Neural progenitor cell (in vitro differentiated cells): ENCODE results near the gene NR2C2AP. TPM values are rescaled to one million over a fixed set of nuclear protein-coding genes. Genes with fewer than 3 reads are reported as not detected.

Experiments
- DNase-seq: peaks from one replicate; pipeline ENCODE4 v3.0.0-alpha.2; 2016; ENCODE audit warnings: low spot score
- H2AFZ ChIP-seq: fragments of 200-600 bp; sonication (generic); replicated peaks from 2 replicates; pipeline ENCODE4 v1.6.1; 2016; ENCODE audit warnings: antibody characterized with exemption
- H3F3A ChIP-seq: fragments of 200-600 bp; sonication (generic); 2 replicates; pipeline ENCODE4 v1.6.1; 2016; ENCODE audit warnings: antibody characterized with exemption, low read depth
- H3K27ac ChIP-seq: fragments of 200-600 bp; sonication (generic); 2 replicates; pipeline ENCODE4 v1.5.1; 2016; ENCODE audit warnings: mild to moderate bottlenecking
- H3K27me3 ChIP-seq: fragments of 200-600 bp; sonication (generic); 2 replicates; pipeline ENCODE4 v1.6.1; 2016; ENCODE audit warnings: mild to moderate bottlenecking, moderate library complexity
- H3K36me3 ChIP-seq: fragments of 200-600 bp; sonication (generic); 2 replicates; pipeline ENCODE4 v1.5.1; 2016
- H3K4me1 ChIP-seq: fragments of 200-600 bp; sonication (generic); 2 replicates; pipeline ENCODE4 v1.6.1; 2016; ENCODE audit warnings: mixed run types
- H3K4me2 ChIP-seq: fragments of 200-600 bp; sonication (generic); 2 replicates; pipeline ENCODE4 v1.6.1; 2016
- H3K4me3 ChIP-seq: fragments of 200-600 bp; sonication (generic); 2 replicates; pipeline ENCODE4 v1.5.1; 2016
- H3K79me2 ChIP-seq: fragments of 200-600 bp; sonication (generic); 2 replicates; pipeline ENCODE4 v1.6.1; 2016; ENCODE audit warnings: low read depth
- H3K9ac ChIP-seq: fragments of 200-600 bp; sonication (generic); 2 replicates; pipeline ENCODE4 v1.6.1; 2016
- H3K9me3 ChIP-seq: fragments of 200-600 bp; sonication (generic); 2 replicates; pipeline ENCODE4 v1.5.1; 2016; ENCODE audit warnings: low read depth
- H4K20me1 ChIP-seq: fragments of 200-600 bp; sonication (generic); 2 replicates; pipeline ENCODE4 v1.6.1; 2016; ENCODE audit warnings: low read depth
- H3K27ac Mint-ChIP-seq: 3 replicates; pipeline ENCODE4 v1.8.0; 2021; ENCODE audit warnings: mixed read lengths
- H3K27me3 Mint-ChIP-seq: 2 replicates; pipeline ENCODE4 v1.8.0; 2022; ENCODE audit warnings: low read depth, mild to moderate bottlenecking, inconsistent platforms, moderate library complexity, mixed read lengths; ENCODE audit not compliant: insufficient read depth
- H3K36me3 Mint-ChIP-seq: 3 replicates; pipeline ENCODE4 v1.8.0; 2021; ENCODE audit warnings: mixed read lengths
- H3K4me1 Mint-ChIP-seq: 3 replicates; pipeline ENCODE4 v1.8.0; 2021; ENCODE audit warnings: mixed read lengths
- H3K4me3 Mint-ChIP-seq: 3 replicates; pipeline ENCODE4 v1.8.0; 2021; ENCODE audit warnings: mild to moderate bottlenecking, moderate library complexity, mixed read lengths
- H3K9me3 Mint-ChIP-seq: 3 replicates; pipeline ENCODE4 v1.8.0; 2020; ENCODE audit warnings: mixed read lengths
- CTCF ChIP-seq: fragments of 200-600 bp; sonication (generic); IDR thresholded peaks from 2 replicates; pipeline ENCODE4 v1.5.1; 2017; ENCODE audit warnings: antibody characterized with exemption, mild to moderate bottlenecking
- EZH2 ChIP-seq: fragments of 200-600 bp; sonication (generic); IDR thresholded peaks from 2 replicates; pipeline ENCODE4 v1.6.1; 2017; ENCODE audit warnings: antibody characterized with exemption, mild to moderate bottlenecking, moderate library complexity
- EZH2phosphoT487 ChIP-seq: fragments of 200-600 bp; sonication (generic); IDR thresholded peaks from 2 replicates; pipeline ENCODE4 v1.6.1; 2017; ENCODE audit warnings: antibody characterized with exemption
- total RNA-seq: library from RNA; depleted of rRNA; stranded (reverse); fragments of >200 nt; gene quantifications from 2 replicates; pipeline ENCODE4 v1.2.3, GENCODE V29; 2015; ENCODE audit warnings: low replicate concordance

NR2C2AP gene
- total RNA-seq, 1 donor from 2014 or later: 7.6 TPM

GRCh38 chr19:19217099-19217498, 13.9 kb upstream of the NR2C2AP start:
- no peaks in the 10 kb centered on the region for H3K9me3 ChIP-seq
- no peaks in the 10 kb centered on the region for H3K4me1 ChIP-seq
- no peak overlapping the region for H2AFZ ChIP-seq
- H3K4me1 Mint-ChIP-seq: peaks cover 16% of the 10 kb centered on the region
- H3K36me3 Mint-ChIP-seq: no peaks in the 10 kb centered on the region
- H3K27me3 ChIP-seq: peaks cover 28% of the 10 kb centered on the region
- H3K36me3 ChIP-seq: no peaks in the 10 kb centered on the region
- no peaks in the 10 kb centered on the region for H3K9me3 Mint-ChIP-seq
- no peak overlapping the region for H3K4me3 ChIP-seq
- TF ChIP-seq EZH2phosphoT487 (no peak), EZH2 (no peak), CTCF (peak; percentile 18)
- no peaks in the 10 kb centered on the region for H3K79me2 ChIP-seq
- no peak overlapping the region for H3K4me3 Mint-ChIP-seq
- peaks cover 31% of the 10 kb centered on the region for H4K20me1 ChIP-seq
- no peaks in the 10 kb centered on the region for H3F3A ChIP-seq
- H3K27ac ChIP-seq: no peak overlapping the region
- no peak overlapping the region for H3K4me2 ChIP-seq
- H3K27ac Mint-ChIP-seq: no peak overlapping the region
- peaks cover 30% of the 10 kb centered on the region for H3K27me3 Mint-ChIP-seq
- H3K9ac ChIP-seq: no peak overlapping the region
- DNase-seq: no peak

GRCh38 chr19:19215792-19216191, 12.6 kb upstream of the NR2C2AP start:
- Histone ChIP-seq H3K9ac (no peak overlapping the region), H4K20me1 (peaks cover 31% of the 10 kb centered on the region), H3K9me3 (no peaks in the 10 kb centered on the region), H2AFZ (no peak overlapping the region), H3K27me3 (peaks cover 41% of the 10 kb centered on the region), H3K36me3 (no peaks in the 10 kb centered on the region), H3K4me2 (no peak overlapping the region), H3K79me2 (no peaks in the 10 kb centered on the region), H3K27ac (no peak overlapping the region), H3F3A (peaks cover 6% of the 10 kb centered on the region), H3K4me3 (no peak overlapping the region), H3K4me1 (no peaks in the 10 kb centered on the region)
- Mint-ChIP-seq H3K4me3 (no peak overlapping the region), H3K27me3 (peaks cover 37% of the 10 kb centered on the region), H3K4me1 (peaks cover 16% of the 10 kb centered on the region), H3K36me3 (no peaks in the 10 kb centered on the region), H3K27ac (no peak overlapping the region), H3K9me3 (no peaks in the 10 kb centered on the region)
- no peak for TF ChIP-seq EZH2
- no peak for TF ChIP-seq CTCF
- TF ChIP-seq EZH2phosphoT487: no peak
- no peak for DNase-seq

- Histone ChIP-seq H3K4me2 (no peak overlapping the region), H3K27me3 (peaks cover 50% of the 10 kb centered on the region), H3K36me3 (no peaks in the 10 kb centered on the region), H3K9me3 (no peaks in the 10 kb centered on the region), H3K9ac (no peak overlapping the region), H4K20me1 (peaks cover 31% of the 10 kb centered on the region), H2AFZ (no peak overlapping the region), H3K27ac (no peak overlapping the region), H3K4me3 (no peak overlapping the region), H3F3A (peaks cover 6% of the 10 kb centered on the region), H3K4me1 (no peaks in the 10 kb centered on the region), H3K79me2 (no peaks in the 10 kb centered on the region)
- Mint-ChIP-seq H3K4me1 (peaks cover 18% of the 10 kb centered on the region), H3K27ac (no peak overlapping the region), H3K9me3 (no peaks in the 10 kb centered on the region), H3K36me3 (no peaks in the 10 kb centered on the region), H3K27me3 (peaks cover 44% of the 10 kb centered on the region), H3K4me3 (peak overlapping the region; percentile 69)
- DNase-seq: peak; percentile 87
- TF ChIP-seq EZH2phosphoT487: no peak
- no peak for TF ChIP-seq EZH2
- TF ChIP-seq CTCF: no peak
These were observed 11.7 kb upstream of the NR2C2AP start for GRCh38 chr19:19214892-19215291.

GRCh38 chr19:19214159-19214490, 10.9 kb upstream of the NR2C2AP start:
- peak; percentile 42 for DNase-seq
- no peak overlapping the region for H3K4me2 ChIP-seq
- H3K4me1 Mint-ChIP-seq: peaks cover 18% of the 10 kb centered on the region
- H4K20me1 ChIP-seq: peaks cover 31% of the 10 kb centered on the region
- H3K4me3 ChIP-seq: no peak overlapping the region
- H3K27me3 ChIP-seq: peaks cover 58% of the 10 kb centered on the region
- H3K27ac ChIP-seq: no peak overlapping the region
- peaks cover 39% of the 10 kb centered on the region for H3K27me3 Mint-ChIP-seq
- H3K79me2 ChIP-seq: no peaks in the 10 kb centered on the region
- no peak overlapping the region for H3K27ac Mint-ChIP-seq
- no peaks in the 10 kb centered on the region for H3K4me1 ChIP-seq
- no peak overlapping the region for H2AFZ ChIP-seq
- no peaks in the 10 kb centered on the region for H3K36me3 Mint-ChIP-seq
- H3K9me3 Mint-ChIP-seq: no peaks in the 10 kb centered on the region
- TF ChIP-seq EZH2: no peak
- TF ChIP-seq CTCF: no peak
- no peak for TF ChIP-seq EZH2phosphoT487
- peaks cover 6% of the 10 kb centered on the region for H3F3A ChIP-seq
- no peaks in the 10 kb centered on the region for H3K36me3 ChIP-seq
- no peaks in the 10 kb centered on the region for H3K9me3 ChIP-seq
- peak overlapping the region; percentile 69 for H3K4me3 Mint-ChIP-seq
- H3K9ac ChIP-seq: no peak overlapping the region
